T-cell (primary cell): Measurements from ENCODE around the gene SLC39A11. TPM values are rescaled to one million over a fixed set of nuclear protein-coding genes. Genes with fewer than 3 reads are reported as not detected.
A peak's percentile ranks its signal among the peaks of the same experiment; 100 is the strongest.

ENCODE experiments used
- ATAC-seq, 4 experiments: fragments of 200-7000 bp in 3 of 4; fragments of 150-1000 bp in 1 of 4; cut with Tn5 transposase; replicated peaks in 1 of 4; 1 replicate in 3 of 4; 2 replicates in 1 of 4; pipeline ENCODE4 v1.10.0; 2021; ENCODE audit warnings: moderate library complexity in 3 of 4, mild to moderate bottlenecking in 2 of 4, moderate number of reproducible peaks in 1 of 4
- CTCF ChIA-PET, 2 donors: fragments of 300-600 bp; sonication (Branson Sonifier 250); formaldehyde crosslinking; loops; one replicate each; lab custom pipeline; 2022; ENCODE audit warnings: antibody characterized with exemption in 2 of 2; lab: Charles Lee
- POLR2A ChIA-PET, 2 donors: fragments of 300-600 bp; sonication (Branson Sonifier 250); formaldehyde crosslinking; loops; one replicate each; lab custom pipeline; 2022; ENCODE audit warnings: antibody characterized with exemption in 2 of 2; lab: Charles Lee
- DNase-seq, 35 experiments: peaks; one replicate each; pipeline versions ENCODE4 v3.0.0 to v3.0.0-alpha.2; 2013 to 2023
- H3K27ac ChIP-seq: one replicate; pipeline ENCODE4 v1.5.1; 2013; ENCODE audit warnings: low read length
- H3K27me3 ChIP-seq, 2 experiments: replicated peaks in 1 of 2; 1 replicate in 1 of 2; 2 replicates in 1 of 2; pipeline versions ENCODE4 v1.6.1 to v1.7.0; 2013; ENCODE audit warnings: low read length in 1 of 2, mixed read lengths in 1 of 2; ENCODE audit not compliant: control insufficient read depth in 2 of 2, insufficient read depth in 2 of 2; ENCODE audit errors: extremely low read depth in 1 of 2
- H3K36me3 ChIP-seq, 2 donors: 1 replicate in 1 of 2; 2 replicates in 1 of 2; pipeline versions ENCODE4 v1.6.1 to v1.7.0; 2013; ENCODE audit warnings: low read length in 1 of 2; ENCODE audit not compliant: control insufficient read depth in 2 of 2, insufficient read depth in 1 of 2; ENCODE audit errors: extremely low read depth in 1 of 2
- H3K4me1 ChIP-seq, 2 experiments: 1 replicate in 1 of 2; 2 replicates in 1 of 2; pipeline versions ENCODE4 v1.6.1 to v1.7.0; 2013; ENCODE audit warnings: low read length in 2 of 2, mixed read lengths in 1 of 2; ENCODE audit not compliant: insufficient read depth in 2 of 2, control insufficient read depth in 1 of 2; ENCODE audit errors: extremely low read depth in 1 of 2
- H3K4me3 ChIP-seq, 2 donors: 1 replicate in 1 of 2; 2 replicates in 1 of 2; pipeline versions ENCODE4 v1.5.1 to v1.7.0; 2013; ENCODE audit warnings: mild to moderate bottlenecking in 2 of 2, low read length in 1 of 2, moderate library complexity in 1 of 2; ENCODE audit not compliant: control insufficient read depth in 1 of 2; ENCODE audit errors: extremely low read depth in 1 of 2
- H3K9me3 ChIP-seq: 2 replicates; pipeline ENCODE4 v1.7.0; 2013
- H3K27ac Mint-ChIP-seq, 2 donors: one replicate each; pipeline ENCODE4 v1.8.0; 2020 to 2021; ENCODE audit warnings: mild to moderate bottlenecking in 2 of 2, mixed read lengths in 2 of 2
- H3K27me3 Mint-ChIP-seq, 2 donors: one replicate each; pipeline ENCODE4 v1.8.0; 2021 to 2022; ENCODE audit warnings: mixed read lengths in 2 of 2
- H3K36me3 Mint-ChIP-seq: one replicate; pipeline ENCODE4 v1.8.0; 2021; ENCODE audit warnings: mixed read lengths
- H3K4me1 Mint-ChIP-seq, 3 donors: one replicate each; pipeline ENCODE4 v1.8.0; 2020 to 2022; ENCODE audit warnings: mixed read lengths in 3 of 3, mild to moderate bottlenecking in 1 of 3
- H3K4me3 Mint-ChIP-seq, 3 donors: one replicate each; pipeline ENCODE4 v1.8.0; 2020 to 2022; ENCODE audit warnings: mild to moderate bottlenecking in 3 of 3, mixed read lengths in 3 of 3, moderate library complexity in 3 of 3
- H3K9me3 Mint-ChIP-seq, 3 donors: one replicate each; pipeline ENCODE4 v1.8.0; 2020 to 2022; ENCODE audit warnings: mixed read lengths in 3 of 3
- WGBS: methylation state at CpG from one replicate; pipeline ENCODE4 v1.1.5; 2013; ENCODE audit warnings: missing lambda C conversion rate; ENCODE audit not compliant: insufficient coverage; 5-methylcytosine and 5-hydroxymethylcytosine counted together
- total RNA-seq, 35 experiments: library from RNA in 6 of 35; stranded (reverse) in 6 of 35; fragments of 120-200 nt in 1 of 35; gene quantifications; one replicate each; pipeline versions ENCODE4 v1.2.1 to v1.2.4 and lab custom pipeline; 2013 to 2026

Gene SLC39A11
- total RNA-seq, 5 donors from 2014 or later (not counting 1 experiment from before 2014, with no cell fraction given) = 18.6 to 27.1 (median 23.4) TPM

DNA sequence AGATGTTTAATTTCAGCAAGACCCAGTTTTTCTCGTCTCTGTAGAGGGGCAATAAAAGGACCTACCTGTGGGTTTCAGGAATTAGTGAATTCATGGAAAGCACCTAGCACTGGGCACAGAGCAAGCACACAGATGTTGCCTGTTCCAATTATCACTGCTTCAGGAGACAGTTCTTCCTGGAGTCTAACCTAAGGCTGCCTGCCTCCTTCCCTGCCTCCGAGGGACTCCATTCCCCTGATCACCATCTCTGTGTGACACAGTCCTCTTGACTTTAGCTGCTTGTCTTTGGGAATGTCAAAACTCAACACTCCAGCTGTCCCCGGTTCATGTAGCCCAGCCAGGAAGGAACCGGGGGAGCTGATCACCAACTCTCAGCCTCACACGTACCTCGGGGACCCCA lies 474.9 kb downstream of the SLC39A11 start:
- no peak for DNase-seq
- WGBS = 31% methylated on average over 6 of the region's 6 CpGs
- POLR2A ChIA-PET = no interaction called here
- CTCF ChIA-PET = interaction anchor here (1.0 to 1.7 kb wide), 4 partner anchors 23 to 109 kb away, joined by 3 to 6 read pairs (median 4); no protein-coding TSS in a partner anchor
- Mint-ChIP-seq H3K4me1 (peaks cover 18 to 32% (median 21%) of the 10 kb centered on the region in 3 donors), H3K9me3 (no peaks in the 10 kb centered on the region), H3K27me3 (peaks cover 15 to 29% of the 10 kb centered on the region in 2 donors), H3K36me3 (no peaks in the 10 kb centered on the region), H3K27ac (peak overlapping the region; percentile 84 to 87), H3K4me3 (peak overlapping the region; percentile 52 to 84 (median 76))
- ATAC-seq = peak in 1 of 4 experiments; percentile 28
- peaks cover 0 to 40% of the 10 kb centered on the region in 2 experiments for H3K27me3 ChIP-seq
- peak overlapping the region; percentile 5 for H3K27ac ChIP-seq
- no peaks in the 10 kb centered on the region for H3K9me3 ChIP-seq
- H3K36me3 ChIP-seq = no peaks in the 10 kb centered on the region
- H3K4me1 ChIP-seq = peaks cover 11 to 14% of the 10 kb centered on the region in 2 experiments
- H3K4me3 ChIP-seq = peak overlapping the region in 1 of 2 donors; percentile 28

DNA sequence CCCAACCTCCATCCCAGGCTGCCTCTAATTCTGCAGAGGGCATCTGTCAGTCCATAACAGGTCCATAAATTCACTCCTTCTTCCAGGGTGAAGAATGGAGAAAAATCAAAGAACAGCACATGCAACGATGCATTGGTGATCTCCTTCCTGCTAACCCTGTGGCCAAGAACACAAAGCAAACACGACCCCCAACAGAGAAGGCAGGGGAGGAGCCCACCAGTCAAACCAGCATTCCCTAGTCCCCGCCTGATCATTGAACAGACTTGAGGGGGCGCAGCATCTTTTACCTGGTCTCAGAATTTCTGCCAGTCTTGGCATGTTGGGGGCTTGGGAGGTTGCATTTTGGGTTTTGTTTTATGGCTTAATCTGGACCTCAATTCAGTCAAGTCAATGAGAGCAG lies 476.0 kb downstream of the SLC39A11 start:
- peaks cover 0 to 37% of the 10 kb centered on the region in 2 experiments for H3K27me3 ChIP-seq
- WGBS = 67% methylated on average over 1 of the region's 4 CpGs
- no peak overlapping the region for H3K27ac ChIP-seq
- H3K4me3 ChIP-seq = no peak overlapping the region
- no peaks in the 10 kb centered on the region for H3K9me3 Mint-ChIP-seq
- peaks cover 18 to 32% (median 21%) of the 10 kb centered on the region in 3 donors for H3K4me1 Mint-ChIP-seq
- H3K36me3 ChIP-seq = no peaks in the 10 kb centered on the region
- peaks cover 10 to 31% of the 10 kb centered on the region in 2 donors for H3K27me3 Mint-ChIP-seq
- DNase-seq = no peak
- ChIA-PET POLR2A (no interaction called here), CTCF (no interaction called here)
- H3K9me3 ChIP-seq = no peaks in the 10 kb centered on the region
- H3K4me3 Mint-ChIP-seq = no peak overlapping the region
- peaks cover 11 to 14% of the 10 kb centered on the region in 2 experiments for H3K4me1 ChIP-seq
- no peaks in the 10 kb centered on the region for H3K36me3 Mint-ChIP-seq
- H3K27ac Mint-ChIP-seq = no peak overlapping the region
- no peak for ATAC-seq

DNA sequence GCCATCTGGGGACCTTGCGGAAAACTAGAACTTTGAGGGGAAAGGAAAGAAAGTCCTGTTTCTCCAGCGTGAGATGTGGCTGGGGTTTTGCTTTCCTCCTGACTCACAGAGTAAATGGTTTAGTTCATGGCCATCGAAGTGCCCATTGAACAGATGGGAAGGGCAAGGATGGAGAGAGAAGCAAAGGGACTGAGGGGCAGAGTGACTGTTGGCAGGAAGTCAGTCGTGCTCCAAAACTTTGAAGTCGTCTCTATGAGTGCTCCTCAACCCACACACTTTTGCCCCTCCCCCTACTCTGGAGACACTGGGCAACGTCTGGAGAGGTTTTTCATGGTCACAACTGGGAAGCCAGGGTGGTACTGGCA lies 476.9 kb downstream of the SLC39A11 start:
- CTCF ChIA-PET = no interaction called here
- Histone ChIP-seq H3K27ac (no peak overlapping the region), H3K27me3 (peaks cover 0 to 33% of the 10 kb centered on the region in 2 experiments), H3K36me3 (no peaks in the 10 kb centered on the region), H3K4me1 (peaks cover 11 to 14% of the 10 kb centered on the region in 2 experiments), H3K9me3 (no peaks in the 10 kb centered on the region), H3K4me3 (no peak overlapping the region)
- POLR2A ChIA-PET = no interaction called here
- Mint-ChIP-seq H3K27ac (no peak overlapping the region), H3K36me3 (no peaks in the 10 kb centered on the region), H3K4me1 (peaks cover 18 to 32% (median 21%) of the 10 kb centered on the region in 3 donors), H3K27me3 (peaks cover 10 to 31% of the 10 kb centered on the region in 2 donors), H3K4me3 (no peak overlapping the region), H3K9me3 (no peaks in the 10 kb centered on the region)
- no peak for DNase-seq
- 90% methylated on average over 2 of the region's 6 CpGs for WGBS
- no peak for ATAC-seq

- 11% methylated on average over 6 of the region's 20 CpGs for WGBS
- Mint-ChIP-seq H3K4me3 (no peak overlapping the region), H3K27ac (no peak overlapping the region), H3K36me3 (no peaks in the 10 kb centered on the region), H3K27me3 (peaks cover 10 to 31% of the 10 kb centered on the region in 2 donors), H3K9me3 (no peaks in the 10 kb centered on the region), H3K4me1 (peaks cover 18 to 32% (median 21%) of the 10 kb centered on the region in 3 donors)
- no peak for ATAC-seq
- POLR2A ChIA-PET = no interaction called here
- no peaks in the 10 kb centered on the region for H3K9me3 ChIP-seq
- H3K4me1 ChIP-seq = peaks cover 11 to 14% of the 10 kb centered on the region in 2 experiments
- no peaks in the 10 kb centered on the region for H3K36me3 ChIP-seq
- no peak for DNase-seq
- no peak overlapping the region for H3K27ac ChIP-seq
- H3K27me3 ChIP-seq = peaks cover 0 to 30% of the 10 kb centered on the region in 2 experiments
- no peak overlapping the region for H3K4me3 ChIP-seq
- CTCF ChIA-PET = no interaction called here
Measured at GRCh38 chr17:72614871-72615626, 477.4 kb downstream of the SLC39A11 start.

DNA sequence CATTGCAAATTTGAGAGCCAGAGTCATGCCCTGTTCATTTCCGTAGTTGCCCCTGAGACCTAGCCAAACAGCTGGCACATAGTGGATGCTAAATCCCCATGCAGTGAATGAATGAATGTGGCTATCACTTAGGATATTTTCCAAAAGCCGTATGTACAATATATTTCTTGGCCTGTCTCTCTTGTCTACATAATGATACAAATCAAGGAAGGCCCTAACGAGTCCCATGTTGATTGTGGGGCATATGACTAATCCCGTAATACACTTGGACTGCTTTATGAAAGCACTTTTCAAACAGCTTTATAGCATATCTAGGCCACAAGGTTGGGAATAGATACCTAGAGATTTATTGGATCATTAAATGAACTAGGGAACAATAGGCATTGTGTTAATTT lies 478.0 kb downstream of the SLC39A11 start:
- DNase-seq = no peak
- CTCF ChIA-PET = no interaction called here
- no peaks in the 10 kb centered on the region for H3K36me3 Mint-ChIP-seq
- POLR2A ChIA-PET = interaction anchor here in 1 of 2 donors (0.7 kb wide), 1 partner anchor 127 kb away, joined by 3 read pairs; no protein-coding TSS in a partner anchor
- Histone ChIP-seq H3K27ac (no peak overlapping the region), H3K4me1 (peaks cover 11 to 14% of the 10 kb centered on the region in 2 experiments), H3K4me3 (no peak overlapping the region), H3K27me3 (peaks cover 0 to 30% of the 10 kb centered on the region in 2 experiments), H3K36me3 (no peaks in the 10 kb centered on the region), H3K9me3 (no peaks in the 10 kb centered on the region)
- WGBS = no CpG with 5 or more reads among the region's 4 CpGs
- no peak overlapping the region for H3K4me3 Mint-ChIP-seq
- peaks cover 8 to 31% of the 10 kb centered on the region in 2 donors for H3K27me3 Mint-ChIP-seq
- H3K9me3 Mint-ChIP-seq = no peaks in the 10 kb centered on the region
- ATAC-seq = no peak
- peaks cover 18 to 31% (median 21%) of the 10 kb centered on the region in 3 donors for H3K4me1 Mint-ChIP-seq
- H3K27ac Mint-ChIP-seq = no peak overlapping the region

GRCh38 chr17:72613806-72614292 lies 478.6 kb downstream of the SLC39A11 start:
- H3K27me3 Mint-ChIP-seq = peaks cover 8 to 31% of the 10 kb centered on the region in 2 donors
- ChIA-PET CTCF (no interaction called here), POLR2A (interaction anchor here in 1 of 2 donors (0.7 kb wide), 1 partner anchor 126 kb away, joined by 3 read pairs; no protein-coding TSS in a partner anchor)
- H3K4me1 Mint-ChIP-seq = peaks cover 18 to 26% (median 21%) of the 10 kb centered on the region in 3 donors
- no peak overlapping the region for H3K4me3 ChIP-seq
- no peak overlapping the region for H3K4me3 Mint-ChIP-seq
- no peak for ATAC-seq
- peaks cover 0 to under 1% (median 0%) of the 10 kb centered on the region in 3 donors for H3K9me3 Mint-ChIP-seq
- no peaks in the 10 kb centered on the region for H3K36me3 ChIP-seq
- no peak overlapping the region for H3K27ac Mint-ChIP-seq
- H3K27me3 ChIP-seq = peaks cover 0 to 30% of the 10 kb centered on the region in 2 experiments
- peaks cover 11 to 14% of the 10 kb centered on the region in 2 experiments for H3K4me1 ChIP-seq
- 60% methylated on average over 3 of the region's 3 CpGs for WGBS
- H3K27ac ChIP-seq = no peak overlapping the region
- H3K36me3 Mint-ChIP-seq = no peaks in the 10 kb centered on the region
- DNase-seq = no peak
- H3K9me3 ChIP-seq = no peaks in the 10 kb centered on the region
